GM23338 (cell line): ENCODE results near the gene ASTL. TPM values are rescaled to one million over a fixed set of nuclear protein-coding genes. Genes with fewer than 3 reads are reported as not detected.

Experiments used
- ATAC-seq: fragments of 200-7000 bp; cut with Tn5 transposase; 3 replicates; pipeline ENCODE4 v1.9.1; 2020
- DNase-seq: peaks from one replicate; pipeline ENCODE4 v3.0.0-alpha.2; 2015; ENCODE audit warnings: low spot score
- H2AFZ ChIP-seq: fragments of 200-600 bp; sonication (generic); 2 replicates; pipeline ENCODE4 v1.8.0; 2016; ENCODE audit warnings: antibody characterized with exemption, mild to moderate bottlenecking, moderate library complexity
- H3F3A ChIP-seq: fragments of 200-600 bp; sonication (generic); replicated peaks from 2 replicates; pipeline ENCODE4 v1.8.0; 2017; ENCODE audit warnings: antibody characterized with exemption, mixed run types, low read depth
- H3K27ac ChIP-seq: fragments of 200-600 bp; sonication (generic); 2 replicates; pipeline ENCODE4 v1.6.1; 2016; ENCODE audit warnings: low read depth
- H3K27me3 ChIP-seq: fragments of 200-600 bp; sonication (generic); 2 replicates; pipeline ENCODE4 v1.8.0; 2016; ENCODE audit warnings: mild to moderate bottlenecking, mixed run types, moderate library complexity; ENCODE audit not compliant: insufficient read depth
- H3K36me3 ChIP-seq: fragments of 200-600 bp; sonication (generic); 2 replicates; pipeline ENCODE4 v1.8.0; 2016; ENCODE audit warnings: mild to moderate bottlenecking; ENCODE audit not compliant: insufficient read depth
- H3K4me1 ChIP-seq: fragments of 200-600 bp; sonication (generic); 2 replicates; pipeline ENCODE4 v1.8.0; 2016; ENCODE audit warnings: mild to moderate bottlenecking, moderate library complexity; ENCODE audit not compliant: insufficient read depth
- H3K4me2 ChIP-seq: fragments of 200-600 bp; sonication (generic); 2 replicates; pipeline ENCODE4 v1.7.1; 2017; ENCODE audit warnings: mixed run types
- H3K4me3 ChIP-seq: fragments of 200-600 bp; sonication (generic); 2 replicates; pipeline ENCODE4 v1.6.1; 2016; ENCODE audit warnings: mixed run types
- H3K79me2 ChIP-seq: fragments of 200-600 bp; sonication (generic); replicated peaks from 2 replicates; pipeline ENCODE4 v1.8.0; 2017; ENCODE audit warnings: mild to moderate bottlenecking; ENCODE audit not compliant: insufficient read depth
- H3K9me2 ChIP-seq: fragments of 200-600 bp; sonication (generic); 2 replicates; pipeline ENCODE4 v1.8.0; 2017; ENCODE audit not compliant: insufficient read depth
- H4K20me1 ChIP-seq: fragments of 200-600 bp; sonication (generic); replicated peaks from 2 replicates; pipeline ENCODE4 v1.8.0; 2017; ENCODE audit warnings: mild to moderate bottlenecking; ENCODE audit not compliant: insufficient read depth
- H3K27ac Mint-ChIP-seq: 2 replicates; pipeline ENCODE4 v1.8.0; 2020; ENCODE audit warnings: inconsistent platforms, mild to moderate bottlenecking, moderate library complexity, mixed read lengths
- H3K27me3 Mint-ChIP-seq: 3 replicates; pipeline ENCODE4 v1.8.0; 2022; ENCODE audit warnings: low read depth, mild to moderate bottlenecking, moderate library complexity, mixed read lengths, inconsistent platforms; ENCODE audit not compliant: insufficient read depth, poor library complexity
- H3K36me3 Mint-ChIP-seq: 3 replicates; pipeline ENCODE4 v1.8.0; 2021; ENCODE audit warnings: low read depth, mild to moderate bottlenecking, inconsistent platforms, moderate library complexity, mixed read lengths
- H3K4me1 Mint-ChIP-seq: 3 replicates; pipeline ENCODE4 v1.8.0; 2020; ENCODE audit warnings: mild to moderate bottlenecking, inconsistent platforms, mixed read lengths
- H3K4me3 Mint-ChIP-seq: 3 replicates; pipeline ENCODE4 v1.8.0; 2021; ENCODE audit warnings: moderate library complexity, mild to moderate bottlenecking, inconsistent platforms, mixed read lengths
- H3K9me3 Mint-ChIP-seq: 3 replicates; pipeline ENCODE4 v1.8.0; 2020; ENCODE audit warnings: moderate library complexity, mild to moderate bottlenecking, inconsistent platforms, mixed read lengths
- CREB1 ChIP-seq: fragments of 250-450 bp; sonication (Bioruptor Pico); IDR thresholded peaks from 2 replicates; pipeline ENCODE4 v1.5.0; 2020; ENCODE audit warnings: low read depth, mild to moderate bottlenecking, moderate library complexity
- ETS1 ChIP-seq: IDR thresholded peaks from 2 replicates; pipeline ENCODE4 v1.6.1; 2016; ENCODE audit warnings: antibody characterized with exemption
- EZH2 ChIP-seq: fragments of 200-600 bp; sonication (generic); IDR thresholded peaks from one replicate; pipeline ENCODE4 v1.8.0; 2017; ENCODE audit warnings: antibody characterized with exemption, mild to moderate bottlenecking, low read depth; ENCODE audit not compliant: unreplicated experiment
- EZH2phosphoT487 ChIP-seq: fragments of 200-600 bp; sonication (generic); IDR thresholded peaks from one replicate; pipeline ENCODE4 v1.8.1; 2018; ENCODE audit warnings: antibody characterized with exemption; ENCODE audit not compliant: unreplicated experiment
- JUNB ChIP-seq: IDR thresholded peaks from one replicate; pipeline ENCODE4 v1.6.1; 2016; ENCODE audit warnings: antibody characterized with exemption; ENCODE audit not compliant: unreplicated experiment
- NANOG ChIP-seq: IDR thresholded peaks from 2 replicates; pipeline ENCODE4 v1.6.1; 2016; ENCODE audit warnings: antibody characterized with exemption, borderline replicate concordance
- POLR2AphosphoS5 ChIP-seq: IDR thresholded peaks from 2 replicates; pipeline ENCODE4 v1.6.1; 2016; ENCODE audit warnings: antibody characterized with exemption, low read depth
- STAT1 ChIP-seq: IDR thresholded peaks from one replicate; pipeline ENCODE4 v1.6.1; 2016; ENCODE audit warnings: antibody characterized with exemption; ENCODE audit not compliant: unreplicated experiment
- ZNF114 ChIP-seq: fragments of 250-450 bp; sonication (Bioruptor Pico); IDR thresholded peaks from 2 replicates; pipeline ENCODE4 v1.5.0; 2020; ENCODE audit warnings: mild to moderate bottlenecking, moderate library complexity
- ZNF331 ChIP-seq: fragments of 250-450 bp; sonication (Bioruptor Pico); IDR thresholded peaks from 2 replicates; pipeline ENCODE4 v1.5.0; 2020; ENCODE audit warnings: low read depth, mild to moderate bottlenecking, moderate library complexity
- polyA plus RNA-seq: library from polyadenylated mRNA; unstranded; fragments of >200 nt; fragmentation: Nextera tagmentation; extraction: Ambion mirVana; gene quantifications from 2 replicates; pipeline ENCODE4 v1.2.1, GENCODE V29; 2016
- total RNA-seq: library from RNA; depleted of rRNA; stranded (reverse); fragments of >200 nt; shearing (Covaris generic); gene quantifications from 2 replicates; pipeline ENCODE4 v1.2.3, GENCODE V29; 2014
- TF ChIP-seq, protein P1 (sequence below): fragments of 250-450 bp; sonication (Bioruptor Pico); IDR thresholded peaks from 2 replicates; pipeline ENCODE4 v1.5.0; 2020; ENCODE audit warnings: mild to moderate bottlenecking, moderate library complexity
- TF ChIP-seq, protein P2 (sequence below): IDR thresholded peaks from one replicate; pipeline ENCODE4 v1.6.1; 2018; ENCODE audit warnings: antibody characterized with exemption; ENCODE audit not compliant: unreplicated experiment
- TF ChIP-seq, protein P3 (sequence below), 2 experiments: fragments of 200-600 bp in 1 of 2; sonication (generic) in 1 of 2; conservative IDR thresholded peaks; 2 replicates each; pipeline versions ENCODE4 v1.5.1 to v1.6.1; 2016 to 2017; ENCODE audit warnings: antibody characterized with exemption in 2 of 2, low read depth in 2 of 2, mild to moderate bottlenecking in 2 of 2, moderate library complexity in 1 of 2

The ASTL gene
- total and polyA plus RNA-seq, 2 experiments from 2014 or later, result 0.23 TPM; not detected in 1

- TF ChIP-seq ZNF114 (CRISPR knock-in tag) (no peak), NANOG (no peak), ZNF331 (CRISPR knock-in tag) (no peak), EZH2 (no peak), JUNB (no peak), EZH2phosphoT487 (no peak), CREB1 (CRISPR knock-in tag) (no peak), STAT1 (no peak), ETS1 (no peak), POLR2AphosphoS5 (no peak)
- TF ChIP-seq, protein P1, sequence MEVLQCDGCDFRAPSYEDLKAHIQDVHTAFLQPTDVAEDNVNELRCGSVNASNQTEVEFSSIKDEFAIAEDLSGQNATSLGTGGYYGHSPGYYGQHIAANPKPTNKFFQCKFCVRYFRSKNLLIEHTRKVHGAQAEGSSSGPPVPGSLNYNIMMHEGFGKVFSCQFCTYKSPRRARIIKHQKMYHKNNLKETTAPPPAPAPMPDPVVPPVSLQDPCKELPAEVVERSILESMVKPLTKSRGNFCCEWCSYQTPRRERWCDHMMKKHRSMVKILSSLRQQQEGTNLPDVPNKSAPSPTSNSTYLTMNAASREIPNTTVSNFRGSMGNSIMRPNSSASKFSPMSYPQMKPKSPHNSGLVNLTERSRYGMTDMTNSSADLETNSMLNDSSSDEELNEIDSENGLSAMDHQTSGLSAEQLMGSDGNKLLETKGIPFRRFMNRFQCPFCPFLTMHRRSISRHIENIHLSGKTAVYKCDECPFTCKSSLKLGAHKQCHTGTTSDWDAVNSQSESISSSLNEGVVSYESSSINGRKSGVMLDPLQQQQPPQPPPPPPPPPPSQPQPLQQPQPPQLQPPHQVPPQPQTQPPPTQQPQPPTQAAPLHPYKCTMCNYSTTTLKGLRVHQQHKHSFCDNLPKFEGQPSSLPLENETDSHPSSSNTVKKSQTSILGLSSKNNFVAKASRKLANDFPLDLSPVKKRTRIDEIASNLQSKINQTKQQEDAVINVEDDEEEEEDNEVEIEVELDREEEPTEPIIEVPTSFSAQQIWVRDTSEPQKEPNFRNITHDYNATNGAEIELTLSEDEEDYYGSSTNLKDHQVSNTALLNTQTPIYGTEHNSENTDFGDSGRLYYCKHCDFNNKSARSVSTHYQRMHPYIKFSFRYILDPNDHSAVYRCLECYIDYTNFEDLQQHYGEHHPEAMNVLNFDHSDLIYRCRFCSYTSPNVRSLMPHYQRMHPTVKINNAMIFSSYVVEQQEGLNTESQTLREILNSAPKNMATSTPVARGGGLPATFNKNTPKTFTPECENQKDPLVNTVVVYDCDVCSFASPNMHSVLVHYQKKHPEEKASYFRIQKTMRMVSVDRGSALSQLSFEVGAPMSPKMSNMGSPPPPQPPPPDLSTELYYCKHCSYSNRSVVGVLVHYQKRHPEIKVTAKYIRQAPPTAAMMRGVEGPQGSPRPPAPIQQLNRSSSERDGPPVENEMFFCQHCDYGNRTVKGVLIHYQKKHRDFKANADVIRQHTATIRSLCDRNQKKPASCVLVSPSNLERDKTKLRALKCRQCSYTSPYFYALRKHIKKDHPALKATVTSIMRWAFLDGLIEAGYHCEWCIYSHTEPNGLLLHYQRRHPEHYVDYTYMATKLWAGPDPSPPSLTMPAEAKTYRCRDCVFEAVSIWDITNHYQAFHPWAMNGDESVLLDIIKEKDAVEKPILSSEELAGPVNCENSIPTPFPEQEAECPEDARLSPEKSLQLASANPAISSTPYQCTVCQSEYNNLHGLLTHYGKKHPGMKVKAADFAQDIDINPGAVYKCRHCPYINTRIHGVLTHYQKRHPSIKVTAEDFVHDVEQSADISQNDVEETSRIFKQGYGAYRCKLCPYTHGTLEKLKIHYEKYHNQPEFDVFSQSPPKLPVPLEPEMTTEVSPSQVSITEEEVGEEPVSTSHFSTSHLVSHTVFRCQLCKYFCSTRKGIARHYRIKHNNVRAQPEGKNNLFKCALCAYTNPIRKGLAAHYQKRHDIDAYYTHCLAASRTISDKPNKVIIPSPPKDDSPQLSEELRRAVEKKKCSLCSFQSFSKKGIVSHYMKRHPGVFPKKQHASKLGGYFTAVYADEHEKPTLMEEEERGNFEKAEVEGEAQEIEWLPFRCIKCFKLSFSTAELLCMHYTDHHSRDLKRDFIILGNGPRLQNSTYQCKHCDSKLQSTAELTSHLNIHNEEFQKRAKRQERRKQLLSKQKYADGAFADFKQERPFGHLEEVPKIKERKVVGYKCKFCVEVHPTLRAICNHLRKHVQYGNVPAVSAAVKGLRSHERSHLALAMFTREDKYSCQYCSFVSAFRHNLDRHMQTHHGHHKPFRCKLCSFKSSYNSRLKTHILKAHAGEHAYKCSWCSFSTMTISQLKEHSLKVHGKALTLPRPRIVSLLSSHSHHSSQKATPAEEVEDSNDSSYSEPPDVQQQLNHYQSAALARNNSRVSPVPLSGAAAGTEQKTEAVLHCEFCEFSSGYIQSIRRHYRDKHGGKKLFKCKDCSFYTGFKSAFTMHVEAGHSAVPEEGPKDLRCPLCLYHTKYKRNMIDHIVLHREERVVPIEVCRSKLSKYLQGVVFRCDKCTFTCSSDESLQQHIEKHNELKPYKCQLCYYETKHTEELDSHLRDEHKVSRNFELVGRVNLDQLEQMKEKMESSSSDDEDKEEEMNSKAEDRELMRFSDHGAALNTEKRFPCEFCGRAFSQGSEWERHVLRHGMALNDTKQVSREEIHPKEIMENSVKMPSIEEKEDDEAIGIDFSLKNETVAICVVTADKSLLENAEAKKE (CRISPR knock-in tag), result no peak
- TF ChIP-seq, protein P2, sequence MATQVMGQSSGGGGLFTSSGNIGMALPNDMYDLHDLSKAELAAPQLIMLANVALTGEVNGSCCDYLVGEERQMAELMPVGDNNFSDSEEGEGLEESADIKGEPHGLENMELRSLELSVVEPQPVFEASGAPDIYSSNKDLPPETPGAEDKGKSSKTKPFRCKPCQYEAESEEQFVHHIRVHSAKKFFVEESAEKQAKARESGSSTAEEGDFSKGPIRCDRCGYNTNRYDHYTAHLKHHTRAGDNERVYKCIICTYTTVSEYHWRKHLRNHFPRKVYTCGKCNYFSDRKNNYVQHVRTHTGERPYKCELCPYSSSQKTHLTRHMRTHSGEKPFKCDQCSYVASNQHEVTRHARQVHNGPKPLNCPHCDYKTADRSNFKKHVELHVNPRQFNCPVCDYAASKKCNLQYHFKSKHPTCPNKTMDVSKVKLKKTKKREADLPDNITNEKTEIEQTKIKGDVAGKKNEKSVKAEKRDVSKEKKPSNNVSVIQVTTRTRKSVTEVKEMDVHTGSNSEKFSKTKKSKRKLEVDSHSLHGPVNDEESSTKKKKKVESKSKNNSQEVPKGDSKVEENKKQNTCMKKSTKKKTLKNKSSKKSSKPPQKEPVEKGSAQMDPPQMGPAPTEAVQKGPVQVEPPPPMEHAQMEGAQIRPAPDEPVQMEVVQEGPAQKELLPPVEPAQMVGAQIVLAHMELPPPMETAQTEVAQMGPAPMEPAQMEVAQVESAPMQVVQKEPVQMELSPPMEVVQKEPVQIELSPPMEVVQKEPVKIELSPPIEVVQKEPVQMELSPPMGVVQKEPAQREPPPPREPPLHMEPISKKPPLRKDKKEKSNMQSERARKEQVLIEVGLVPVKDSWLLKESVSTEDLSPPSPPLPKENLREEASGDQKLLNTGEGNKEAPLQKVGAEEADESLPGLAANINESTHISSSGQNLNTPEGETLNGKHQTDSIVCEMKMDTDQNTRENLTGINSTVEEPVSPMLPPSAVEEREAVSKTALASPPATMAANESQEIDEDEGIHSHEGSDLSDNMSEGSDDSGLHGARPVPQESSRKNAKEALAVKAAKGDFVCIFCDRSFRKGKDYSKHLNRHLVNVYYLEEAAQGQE, result no peak
- TF ChIP-seq, protein P3, sequence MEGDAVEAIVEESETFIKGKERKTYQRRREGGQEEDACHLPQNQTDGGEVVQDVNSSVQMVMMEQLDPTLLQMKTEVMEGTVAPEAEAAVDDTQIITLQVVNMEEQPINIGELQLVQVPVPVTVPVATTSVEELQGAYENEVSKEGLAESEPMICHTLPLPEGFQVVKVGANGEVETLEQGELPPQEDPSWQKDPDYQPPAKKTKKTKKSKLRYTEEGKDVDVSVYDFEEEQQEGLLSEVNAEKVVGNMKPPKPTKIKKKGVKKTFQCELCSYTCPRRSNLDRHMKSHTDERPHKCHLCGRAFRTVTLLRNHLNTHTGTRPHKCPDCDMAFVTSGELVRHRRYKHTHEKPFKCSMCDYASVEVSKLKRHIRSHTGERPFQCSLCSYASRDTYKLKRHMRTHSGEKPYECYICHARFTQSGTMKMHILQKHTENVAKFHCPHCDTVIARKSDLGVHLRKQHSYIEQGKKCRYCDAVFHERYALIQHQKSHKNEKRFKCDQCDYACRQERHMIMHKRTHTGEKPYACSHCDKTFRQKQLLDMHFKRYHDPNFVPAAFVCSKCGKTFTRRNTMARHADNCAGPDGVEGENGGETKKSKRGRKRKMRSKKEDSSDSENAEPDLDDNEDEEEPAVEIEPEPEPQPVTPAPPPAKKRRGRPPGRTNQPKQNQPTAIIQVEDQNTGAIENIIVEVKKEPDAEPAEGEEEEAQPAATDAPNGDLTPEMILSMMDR (conservative IDR thresholded peaks at IDR 0.05; ENCODE audit: low read depth in 2 of 2), result no peak
- Histone ChIP-seq H3K4me1 (no peaks in the 10 kb centered on the region), H3K36me3 (no peaks in the 10 kb centered on the region), H2AFZ (no peak overlapping the region), H3K79me2 (no peaks in the 10 kb centered on the region), H4K20me1 (no peaks in the 10 kb centered on the region), H3K9me2 (no peaks in the 10 kb centered on the region), H3K4me3 (no peak overlapping the region), H3K27ac (no peak overlapping the region), H3K27me3 (no peaks in the 10 kb centered on the region), H3K4me2 (no peak overlapping the region), H3F3A (no peaks in the 10 kb centered on the region)
- no peak overlapping the region for H3K4me3 Mint-ChIP-seq
- ATAC-seq (no peak), DNase-seq (no peak)
- H3K4me1 Mint-ChIP-seq, result no peaks in the 10 kb centered on the region
- H3K27me3 Mint-ChIP-seq, result peaks cover 3% of the 10 kb centered on the region
- H3K36me3 Mint-ChIP-seq, result no peaks in the 10 kb centered on the region
- no peaks in the 10 kb centered on the region for H3K9me3 Mint-ChIP-seq
- H3K27ac Mint-ChIP-seq, result no peak overlapping the region
These were observed 55.9 kb downstream of the ASTL start for GRCh38 chr2:96082211-96083063.
